Stimulated activated CD8-positive, alpha-beta memory T cell treated with anti-CD3 and anti-CD28 coated beads, Interleukin-15, amount 100 ng/mL, for 1 hour (primary cell): ENCODE data around the gene PRKG1.

Experiments used
- DNase-seq: peaks from one replicate; pipeline ENCODE4 v3.0.0-alpha.2; 2020; ENCODE audit warnings: low read depth

PRKG1 gene

GRCh38 chr10:52316500-52316899 is 1242.2 kb downstream of the PRKG1 start:
- DNase-seq = no peak

- no peak for DNase-seq
These were observed 1243.9 kb downstream of the PRKG1 start for GRCh38 chr10:52318136-52318701.

- no peak for DNase-seq
These were observed 1244.7 kb downstream of the PRKG1 start for GRCh38 chr10:52318822-52319464.

GRCh38 chr10:52319926-52320325 is 1245.6 kb downstream of the PRKG1 start:
- no peak for DNase-seq

GRCh38 chr10:52322323-52322722 is 1248.0 kb downstream of the PRKG1 start:
- no peak for DNase-seq

- DNase-seq = no peak
These were observed 1248.6 kb downstream of the PRKG1 start for GRCh38 chr10:52322936-52323335.

- DNase-seq = no peak
These were observed 1252.1 kb downstream of the PRKG1 start for GRCh38 chr10:52326382-52326781.

GRCh38 chr10:52331638-52332364 is 1257.5 kb downstream of the PRKG1 start:
- DNase-seq = no peak

GRCh38 chr10:52332815-52333214 is 1258.5 kb downstream of the PRKG1 start:
- no peak for DNase-seq

- no peak for DNase-seq
These were observed 1260.3 kb downstream of the PRKG1 start for GRCh38 chr10:52334595-52334994.

- no peak for DNase-seq
These were observed 1261.4 kb downstream of the PRKG1 start for GRCh38 chr10:52335665-52336064.

GRCh38 chr10:52337225-52337624 is 1262.9 kb downstream of the PRKG1 start:
- DNase-seq = no peak

- DNase-seq = no peak
These were observed 1269.2 kb downstream of the PRKG1 start for GRCh38 chr10:52343439-52343838.

GRCh38 chr10:52346394-52347326 is 1272.4 kb downstream of the PRKG1 start:
- DNase-seq = no peak

GRCh38 chr10:52347327-52347667 is 1273.0 kb downstream of the PRKG1 start:
- no peak for DNase-seq
